Loucy (cell line): Measurements from ENCODE around the gene RAD51B.

Experiments
- H2AFZ ChIP-seq: fragments of 200-600 bp; sonication (generic); 2 replicates; pipeline ENCODE4 v1.6.0; 2016; ENCODE audit warnings: antibody characterized with exemption, mild to moderate bottlenecking, low read length, moderate library complexity
- H3F3A ChIP-seq: fragments of 200-600 bp; 2 replicates; pipeline ENCODE4 v1.6.0; 2016; ENCODE audit warnings: antibody characterized with exemption, low read depth, mild to moderate bottlenecking
- H3K27me3 ChIP-seq: fragments of 200-600 bp; sonication (generic); 2 replicates; pipeline ENCODE4 v1.6.1; 2014; ENCODE audit warnings: low read length, mild to moderate bottlenecking; ENCODE audit not compliant: insufficient read depth, poor library complexity, severe bottlenecking
- H3K36me3 ChIP-seq: fragments of 200-600 bp; sonication (generic); 2 replicates; pipeline ENCODE4 v1.6.1; 2016; ENCODE audit warnings: low read length; ENCODE audit not compliant: insufficient read depth
- H3K4me1 ChIP-seq: fragments of 200-600 bp; sonication (generic); 2 replicates; pipeline ENCODE4 v1.5.1; 2014; ENCODE audit warnings: low read length, mild to moderate bottlenecking; ENCODE audit not compliant: insufficient read depth, poor library complexity, severe bottlenecking
- H3K4me2 ChIP-seq: fragments of 200-600 bp; sonication (generic); 2 replicates; pipeline ENCODE4 v1.6.0; 2014; ENCODE audit warnings: antibody characterized with exemption, low read length, low read depth, mild to moderate bottlenecking; ENCODE audit not compliant: poor library complexity, severe bottlenecking
- H3K4me3 ChIP-seq: fragments of 200-600 bp; sonication (generic); 2 replicates; pipeline ENCODE4 v1.5.1; 2014; ENCODE audit warnings: low read length, mild to moderate bottlenecking, mixed read lengths; ENCODE audit not compliant: poor library complexity, severe bottlenecking
- H3K79me2 ChIP-seq: fragments of 200-600 bp; sonication (generic); 2 replicates; pipeline ENCODE4 v1.6.1; 2014; ENCODE audit warnings: low read length; ENCODE audit not compliant: insufficient read depth
- H3K9ac ChIP-seq: fragments of 200-600 bp; sonication (generic); 2 replicates; pipeline ENCODE4 v1.6.0; 2014; ENCODE audit warnings: mild to moderate bottlenecking, low read depth, low read length, moderate library complexity; ENCODE audit not compliant: poor library complexity, severe bottlenecking
- H3K9me2 ChIP-seq: fragments of 200-600 bp; sonication (generic); replicated peaks from 2 replicates; pipeline ENCODE4 v1.6.1; 2016; ENCODE audit warnings: low read depth, low read length, mixed read lengths
- H3K9me3 ChIP-seq: fragments of 200-600 bp; sonication (generic); 2 replicates; pipeline ENCODE4 v1.6.1; 2014; ENCODE audit warnings: mild to moderate bottlenecking, antibody characterized with exemption, low read length, low read depth; ENCODE audit not compliant: insufficient read depth
- H4K20me1 ChIP-seq: fragments of 200-600 bp; sonication (generic); 2 replicates; pipeline ENCODE4 v1.6.0; 2014; ENCODE audit warnings: antibody characterized with exemption, low read length, mild to moderate bottlenecking; ENCODE audit not compliant: insufficient read depth, poor library complexity, severe bottlenecking
- EZH2phosphoT487 ChIP-seq: fragments of 200-600 bp; IDR thresholded peaks from 2 replicates; pipeline ENCODE4 v1.6.1; 2018; ENCODE audit warnings: antibody characterized with exemption, mild to moderate bottlenecking, moderate library complexity, borderline replicate concordance
- TF ChIP-seq, protein P1 (sequence below): fragments of 200-600 bp; sonication (generic); conservative IDR thresholded peaks from 2 replicates; pipeline ENCODE4 v1.5.1; 2014; ENCODE audit warnings: mild to moderate bottlenecking, antibody characterized with exemption, low read length

The RAD51B gene

DNA sequence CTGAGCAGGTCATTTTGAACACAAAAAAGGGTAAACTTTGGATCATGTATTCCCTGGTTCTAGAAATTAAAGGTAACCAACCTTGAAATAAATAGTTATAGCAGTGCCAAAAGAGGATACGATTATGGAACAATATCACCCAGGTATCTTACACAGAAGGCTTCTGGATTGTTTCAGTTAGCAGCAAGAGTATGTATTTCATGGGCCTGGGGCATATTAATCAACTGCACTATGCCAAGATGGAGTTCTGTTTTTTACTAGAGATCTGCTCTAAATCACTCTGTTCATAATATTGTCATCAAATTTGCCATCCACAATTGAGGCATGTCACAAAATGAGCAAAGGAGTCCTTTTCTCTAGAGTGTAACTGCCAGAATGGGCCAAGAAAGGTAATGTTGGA lies 357.1 kb downstream of the RAD51B start:
- Histone ChIP-seq H3K36me3 (no peaks in the 10 kb centered on the region), H4K20me1 (no peaks in the 10 kb centered on the region), H3K4me3 (no peak overlapping the region), H3K9me3 (no peaks in the 10 kb centered on the region), H3K9me2 (no peaks in the 10 kb centered on the region), H3K4me1 (peaks cover 31% of the 10 kb centered on the region), H3F3A (no peaks in the 10 kb centered on the region), H3K4me2 (no peak overlapping the region), H3K9ac (no peak overlapping the region), H3K27me3 (no peaks in the 10 kb centered on the region), H3K79me2 (no peaks in the 10 kb centered on the region), H2AFZ (no peak overlapping the region)
- no peak for TF ChIP-seq EZH2phosphoT487
- TF ChIP-seq, protein P1, sequence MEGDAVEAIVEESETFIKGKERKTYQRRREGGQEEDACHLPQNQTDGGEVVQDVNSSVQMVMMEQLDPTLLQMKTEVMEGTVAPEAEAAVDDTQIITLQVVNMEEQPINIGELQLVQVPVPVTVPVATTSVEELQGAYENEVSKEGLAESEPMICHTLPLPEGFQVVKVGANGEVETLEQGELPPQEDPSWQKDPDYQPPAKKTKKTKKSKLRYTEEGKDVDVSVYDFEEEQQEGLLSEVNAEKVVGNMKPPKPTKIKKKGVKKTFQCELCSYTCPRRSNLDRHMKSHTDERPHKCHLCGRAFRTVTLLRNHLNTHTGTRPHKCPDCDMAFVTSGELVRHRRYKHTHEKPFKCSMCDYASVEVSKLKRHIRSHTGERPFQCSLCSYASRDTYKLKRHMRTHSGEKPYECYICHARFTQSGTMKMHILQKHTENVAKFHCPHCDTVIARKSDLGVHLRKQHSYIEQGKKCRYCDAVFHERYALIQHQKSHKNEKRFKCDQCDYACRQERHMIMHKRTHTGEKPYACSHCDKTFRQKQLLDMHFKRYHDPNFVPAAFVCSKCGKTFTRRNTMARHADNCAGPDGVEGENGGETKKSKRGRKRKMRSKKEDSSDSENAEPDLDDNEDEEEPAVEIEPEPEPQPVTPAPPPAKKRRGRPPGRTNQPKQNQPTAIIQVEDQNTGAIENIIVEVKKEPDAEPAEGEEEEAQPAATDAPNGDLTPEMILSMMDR: no peak

DNA sequence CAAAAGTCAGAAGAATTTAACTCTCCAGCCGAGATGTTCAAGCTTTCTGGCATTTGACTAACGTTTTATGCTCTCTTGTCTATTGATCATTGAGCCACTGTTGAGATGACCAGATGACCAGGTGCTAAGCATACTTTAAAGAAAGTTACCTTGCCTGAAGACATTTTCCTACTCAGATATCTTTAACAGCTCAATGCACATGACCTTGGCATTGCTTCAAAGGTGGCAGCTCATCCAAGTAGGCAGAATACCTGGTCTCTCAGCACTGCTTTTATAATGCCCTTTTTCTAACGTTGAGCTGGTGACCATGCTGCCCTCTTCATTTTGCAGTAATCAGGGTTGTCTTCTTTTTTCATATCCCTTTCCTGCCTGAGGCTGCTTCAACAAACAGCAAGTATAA lies 358.1 kb downstream of the RAD51B start:
- Histone ChIP-seq H3K9me2 (no peaks in the 10 kb centered on the region), H3K4me3 (no peak overlapping the region), H2AFZ (no peak overlapping the region), H3K36me3 (no peaks in the 10 kb centered on the region), H3K79me2 (no peaks in the 10 kb centered on the region), H3K4me2 (peak overlapping the region; percentile 36), H3K27me3 (no peaks in the 10 kb centered on the region), H3K9ac (no peak overlapping the region), H3K4me1 (peaks cover 30% of the 10 kb centered on the region), H3K9me3 (no peaks in the 10 kb centered on the region), H4K20me1 (no peaks in the 10 kb centered on the region), H3F3A (no peaks in the 10 kb centered on the region)
- TF ChIP-seq EZH2phosphoT487: no peak
- TF ChIP-seq, protein P1: no peak

DNA sequence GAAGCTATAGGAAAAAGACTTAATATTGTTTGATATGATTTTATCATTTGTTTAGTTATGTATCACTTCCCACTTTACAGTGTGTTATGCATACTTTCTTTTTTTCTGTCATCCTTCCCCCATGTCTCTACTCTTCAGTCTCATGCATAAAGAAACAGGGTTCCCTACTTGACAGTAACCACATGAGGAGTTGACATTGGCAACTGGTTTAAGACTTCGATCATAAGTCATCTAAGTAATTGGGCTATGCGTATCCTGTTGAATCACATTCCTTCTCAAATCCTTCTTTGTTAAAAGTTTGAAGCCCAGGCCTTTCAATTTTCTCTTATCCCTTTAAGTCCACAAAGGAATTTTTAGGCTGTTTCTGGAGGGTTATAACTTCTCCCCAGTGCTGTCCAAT lies 358.7 kb downstream of the RAD51B start:
- H3K36me3 ChIP-seq: no peaks in the 10 kb centered on the region
- H3K4me1 ChIP-seq: peaks cover 28% of the 10 kb centered on the region
- no peaks in the 10 kb centered on the region for H3K9me2 ChIP-seq
- no peak overlapping the region for H2AFZ ChIP-seq
- H4K20me1 ChIP-seq: no peaks in the 10 kb centered on the region
- no peaks in the 10 kb centered on the region for H3K27me3 ChIP-seq
- no peak overlapping the region for H3K9ac ChIP-seq
- no peaks in the 10 kb centered on the region for H3K9me3 ChIP-seq
- H3K4me3 ChIP-seq: no peak overlapping the region
- TF ChIP-seq EZH2phosphoT487: no peak
- TF ChIP-seq, protein P1: no peak
- H3K79me2 ChIP-seq: no peaks in the 10 kb centered on the region
- H3F3A ChIP-seq: no peaks in the 10 kb centered on the region
- peak overlapping the region; percentile 36 for H3K4me2 ChIP-seq
